Mesothelial cell of epicardium (in vitro differentiated cells): ENCODE data around the gene STIM1. TPM values are rescaled to one million over a fixed set of nuclear protein-coding genes. Genes with fewer than 3 reads are reported as not detected.

Experiments used
- DNase-seq, 2 experiments: peaks; one replicate each; pipeline ENCODE4 v3.0.0; 2021; ENCODE audit warnings: low spot score in 2 of 2; ENCODE audit not compliant: unreplicated experiment in 2 of 2
- H3K27ac Mint-ChIP-seq: 2 replicates; pipeline ENCODE4 v1.8.0; 2021; ENCODE audit warnings: mixed read lengths
- H3K27me3 Mint-ChIP-seq: 2 replicates; pipeline ENCODE4 v1.8.0; 2021; ENCODE audit warnings: low read depth, mixed read lengths
- H3K36me3 Mint-ChIP-seq: 2 replicates; pipeline ENCODE4 v1.8.0; 2021; ENCODE audit warnings: mixed read lengths
- H3K4me1 Mint-ChIP-seq: 2 replicates; pipeline ENCODE4 v1.8.0; 2021; ENCODE audit warnings: mixed read lengths
- H3K4me3 Mint-ChIP-seq: 2 replicates; pipeline ENCODE4 v1.8.0; 2021; ENCODE audit warnings: mild to moderate bottlenecking, moderate library complexity, mixed read lengths
- H3K9me3 Mint-ChIP-seq: 2 replicates; pipeline ENCODE4 v1.8.0; 2021; ENCODE audit warnings: mixed read lengths
- CTCF ChIP-seq: fragments of 200-600 bp; sonication (generic); IDR thresholded peaks from one replicate; pipeline ENCODE4 v1.5.0; 2021; ENCODE audit warnings: antibody characterized with exemption; ENCODE audit not compliant: unreplicated experiment
- total RNA-seq: library from RNA; stranded (reverse); gene quantifications from 3 replicates; pipeline ENCODE4 v1.2.1, GENCODE V29; 2021

STIM1 gene
- total RNA-seq, 1 donor from 2014 or later: 43.7 TPM

DNA sequence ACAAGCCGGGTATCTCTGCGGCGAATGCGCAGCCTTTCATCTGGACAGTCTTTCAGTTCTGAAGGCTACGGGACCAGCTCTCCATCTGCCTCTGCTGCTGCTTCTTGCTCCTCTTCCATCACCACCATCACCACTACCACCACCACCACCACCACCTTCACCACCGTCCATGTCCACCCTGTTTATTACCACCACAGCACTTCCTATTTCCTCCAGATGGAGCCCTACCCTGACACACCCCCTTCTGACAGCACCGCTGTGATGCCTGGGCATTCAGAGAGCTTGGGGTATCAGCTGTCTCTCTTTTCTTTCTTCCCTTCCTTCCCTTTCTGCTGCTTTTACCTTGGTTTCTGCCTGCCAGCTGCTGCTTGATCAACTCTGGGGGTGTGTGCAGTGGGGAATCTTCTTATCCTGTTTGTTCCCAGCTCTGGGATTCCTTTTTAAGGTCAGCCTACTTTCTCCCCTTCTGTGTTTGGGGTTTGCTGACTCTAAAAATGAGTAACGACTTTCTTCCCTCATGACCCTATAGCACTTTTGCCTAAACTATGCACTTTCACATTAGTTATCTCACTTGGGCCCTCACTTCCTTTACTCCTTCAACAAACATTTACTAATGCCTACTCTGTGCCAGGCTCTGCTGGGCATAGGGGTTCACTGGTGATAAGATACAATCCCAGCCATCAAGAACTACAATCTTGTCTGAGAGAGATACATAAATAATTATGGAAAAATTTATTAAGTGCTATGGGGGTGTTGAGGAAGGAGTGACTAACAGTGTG is 231.3 kb downstream of the STIM1 start:
- no peak overlapping the region for H3K27ac Mint-ChIP-seq
- TF ChIP-seq CTCF: no peak
- peaks cover 26% of the 10 kb centered on the region for H3K4me1 Mint-ChIP-seq

DNA sequence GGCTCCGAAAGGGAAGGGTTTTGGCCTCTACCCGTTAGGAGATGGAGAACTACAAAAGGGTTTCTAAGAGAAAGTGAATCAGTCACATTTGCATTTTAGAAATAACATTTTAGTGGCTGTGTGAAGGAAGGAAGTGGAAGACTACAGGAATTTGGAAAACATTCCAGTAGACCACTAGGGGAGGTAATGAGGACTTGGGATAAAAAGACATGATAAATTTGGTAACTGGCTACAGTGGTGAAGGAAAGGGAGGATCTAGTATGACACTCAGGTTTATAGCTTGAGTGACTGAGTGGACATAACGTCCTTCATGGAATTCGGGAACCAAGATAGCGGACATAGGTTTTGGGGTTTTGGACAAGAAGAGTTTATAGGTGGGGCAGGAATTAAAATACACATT is 232.1 kb downstream of the STIM1 start:
- H3K4me1 Mint-ChIP-seq: peaks cover 26% of the 10 kb centered on the region
- peaks cover 11% of the 10 kb centered on the region for H3K36me3 Mint-ChIP-seq
- H3K4me3 Mint-ChIP-seq: no peak overlapping the region
- no peak overlapping the region for H3K27ac Mint-ChIP-seq
- no peak for DNase-seq
- no peaks in the 10 kb centered on the region for H3K27me3 Mint-ChIP-seq
- peak; percentile 29 for TF ChIP-seq CTCF
- no peaks in the 10 kb centered on the region for H3K9me3 Mint-ChIP-seq

More for the DNA sequence above, 231.3 kb downstream of the STIM1 start:
- no peak for DNase-seq
- peaks cover 11% of the 10 kb centered on the region for H3K36me3 Mint-ChIP-seq
- no peaks in the 10 kb centered on the region for H3K27me3 Mint-ChIP-seq
- H3K9me3 Mint-ChIP-seq: no peaks in the 10 kb centered on the region
- no peak overlapping the region for H3K4me3 Mint-ChIP-seq

GRCh38 chr11:4090258-4090657 is 234.8 kb downstream of the STIM1 start:
- Mint-ChIP-seq H3K4me3 (no peak overlapping the region), H3K27me3 (no peaks in the 10 kb centered on the region)

GRCh38 chr11:4092026-4092425 is 236.6 kb downstream of the STIM1 start:
- Mint-ChIP-seq H3K9me3 (no peaks in the 10 kb centered on the region), H3K36me3 (peaks cover under 1% of the 10 kb centered on the region), H3K4me3 (no peak overlapping the region), H3K27me3 (no peaks in the 10 kb centered on the region), H3K4me1 (peaks cover 16% of the 10 kb centered on the region), H3K27ac (no peak overlapping the region)
- TF ChIP-seq CTCF: no peak
- no peak for DNase-seq

More at GRCh38 chr11:4090258-4090657, 234.8 kb downstream of the STIM1 start:
- H3K27ac Mint-ChIP-seq: no peak overlapping the region
- no peak for DNase-seq
- peaks cover 5% of the 10 kb centered on the region for H3K36me3 Mint-ChIP-seq
- peaks cover 6% of the 10 kb centered on the region for H3K4me1 Mint-ChIP-seq
- no peaks in the 10 kb centered on the region for H3K9me3 Mint-ChIP-seq
- no peak for TF ChIP-seq CTCF

DNA sequence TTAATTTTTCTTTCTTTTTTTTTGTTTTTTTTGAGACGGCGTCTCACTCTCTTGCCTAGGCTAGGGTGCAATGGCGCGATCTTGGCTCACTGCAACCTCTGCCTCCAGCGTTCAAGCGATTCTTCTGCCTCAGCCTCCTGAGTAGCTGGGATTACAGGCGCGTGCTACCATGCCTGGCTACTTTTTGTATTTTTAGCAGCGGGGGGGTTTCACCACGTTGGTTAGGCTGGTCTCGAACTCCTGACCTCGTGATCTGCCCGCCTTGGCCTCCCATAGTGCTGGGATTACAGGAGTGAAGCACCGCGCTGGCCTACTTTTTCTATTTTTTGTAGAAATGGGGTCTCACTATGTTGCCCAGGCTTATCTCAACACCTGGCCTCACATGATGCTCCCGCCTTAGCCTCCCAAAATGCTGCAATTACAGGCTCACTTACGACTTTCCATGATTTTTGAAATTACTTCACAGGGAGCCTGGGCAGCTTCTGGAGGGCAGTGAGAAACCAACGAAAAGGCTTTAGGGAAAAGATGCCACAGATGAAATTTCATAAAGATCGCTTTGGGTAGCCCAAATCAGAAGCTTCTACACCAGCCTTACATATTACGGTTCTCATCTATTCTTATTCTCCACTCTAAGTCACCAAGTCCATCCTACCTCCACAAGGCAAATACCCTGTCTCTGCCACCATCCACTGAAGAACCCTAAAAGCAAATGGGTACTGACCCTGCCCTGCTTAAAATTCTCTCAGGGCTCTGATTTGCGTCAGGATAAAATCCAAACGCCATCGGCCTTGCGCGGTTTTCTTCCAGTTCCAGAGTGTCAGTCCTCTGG is 238.3 kb downstream of the STIM1 start:
- H3K36me3 Mint-ChIP-seq: no peaks in the 10 kb centered on the region
- H3K4me3 Mint-ChIP-seq: peak overlapping the region; percentile 98
- peaks cover 18% of the 10 kb centered on the region for H3K4me1 Mint-ChIP-seq
- no peaks in the 10 kb centered on the region for H3K27me3 Mint-ChIP-seq
- no peak for TF ChIP-seq CTCF
- DNase-seq: no peak
- H3K9me3 Mint-ChIP-seq: no peaks in the 10 kb centered on the region
- H3K27ac Mint-ChIP-seq: peak overlapping the region; percentile 99
